GM15510 (cell line): ENCODE measurements around the gene AEBP1.

Experiments
- POLR2A ChIP-seq: IDR thresholded peaks from 3 replicates; pipeline ENCODE4 v1.6.1; 2011; ENCODE audit warnings: borderline replicate concordance; ENCODE audit not compliant: insufficient read length; ENCODE audit errors: extremely low read depth

The AEBP1 gene

GRCh38 chr7:44103923-44104859, at the start of gene AEBP1:
AEBP1 (plus strand) TSS chr7:44104345; CDS start chr7:44104666, 321 bp downstream.
- TF ChIP-seq POLR2A: no peak

- TF ChIP-seq POLR2A: no peak
These were observed 47.5 kb upstream of the AEBP1 start for GRCh38 chr7:44056681-44057080.

- TF ChIP-seq POLR2A: no peak
These were observed 46.8 kb upstream of the AEBP1 start for GRCh38 chr7:44057181-44057848.

- no peak for TF ChIP-seq POLR2A
These were observed 46.0 kb upstream of the AEBP1 start for GRCh38 chr7:44057849-44058758.

- TF ChIP-seq POLR2A: no peak
These were observed 45.4 kb upstream of the AEBP1 start for GRCh38 chr7:44058759-44059218.

GRCh38 chr7:44059219-44060090, 44.7 kb upstream of the AEBP1 start:
- no peak for TF ChIP-seq POLR2A

- no peak for TF ChIP-seq POLR2A
These were observed 43.8 kb upstream of the AEBP1 start for GRCh38 chr7:44060091-44060947.

- TF ChIP-seq POLR2A: no peak
These were observed 43.0 kb upstream of the AEBP1 start for GRCh38 chr7:44060948-44061644.

- TF ChIP-seq POLR2A: no peak
These were observed 42.4 kb upstream of the AEBP1 start for GRCh38 chr7:44061645-44062179.

GRCh38 chr7:44062180-44062902, 41.8 kb upstream of the AEBP1 start:
- no peak for TF ChIP-seq POLR2A

GRCh38 chr7:44062903-44063295, 41.2 kb upstream of the AEBP1 start:
- no peak for TF ChIP-seq POLR2A
